H1 (cell line): ENCODE measurements around the gene UMODL1. TPM values are rescaled to one million over a fixed set of nuclear protein-coding genes. Genes with fewer than 3 reads are reported as not detected.
A peak's percentile ranks its signal among the peaks of the same experiment; 100 is the strongest.

Source experiments
- CTCF ChIA-PET: fragments of 300-600 bp; sonication (Branson Sonifier 250); formaldehyde crosslinking; loops from one replicate; lab custom pipeline; 2021; ENCODE audit not compliant: partially characterized antibody; lab: Charles Lee
- POLR2A ChIA-PET: fragments of 300-600 bp; sonication (Branson Sonifier 250); formaldehyde crosslinking; loops from one replicate; lab custom pipeline; 2021; ENCODE audit warnings: inconsistent platforms; ENCODE audit not compliant: partially characterized antibody; lab: Charles Lee
- DNase-seq, 2 experiments: peaks; one replicate each; pipeline versions ENCODE4 v3.0.0 to v3.0.0-alpha.2; 2010 to 2022; ENCODE audit warnings: low spot score in 2 of 2, low read depth in 1 of 2, mixed read lengths in 1 of 2
- FAIRE-seq: peaks from 2 replicates; lab custom pipeline; 2011; peaks lifted over from hg19 to GRCh38; lab: Jason Lieb, UNC
- H2AFZ ChIP-seq: 2 replicates; pipeline ENCODE4 v1.8.1; 2012; ENCODE audit warnings: low read length, inconsistent platforms
- H2AK5ac ChIP-seq: 2 replicates; pipeline ENCODE4 v1.6.1; 2013; ENCODE audit warnings: low read depth, low read length
- H2BK120ac ChIP-seq: replicated peaks from 2 replicates; pipeline ENCODE3; 2013; ENCODE audit warnings: low read depth, low read length, inconsistent platforms
- H2BK12ac ChIP-seq: 2 replicates; pipeline ENCODE4 v1.6.1; 2013; ENCODE audit warnings: low read depth, low read length
- H2BK15ac ChIP-seq: 2 replicates; pipeline ENCODE4 v1.6.1; 2013; ENCODE audit warnings: low read length
- H2BK20ac ChIP-seq: 2 replicates; pipeline ENCODE4 v1.6.1; 2013; ENCODE audit warnings: low read length
- H2BK5ac ChIP-seq: 2 replicates; pipeline ENCODE4 v1.6.1; 2013; ENCODE audit warnings: low read depth, low read length
- H3K14ac ChIP-seq: 2 replicates; pipeline ENCODE4 v1.6.1; 2013; ENCODE audit warnings: inconsistent platforms; ENCODE audit not compliant: insufficient read length
- H3K18ac ChIP-seq: 2 replicates; pipeline ENCODE4 v1.6.1; 2013; ENCODE audit warnings: low read length; ENCODE audit errors: extremely low read depth
- H3K23ac ChIP-seq: 2 replicates; pipeline ENCODE4 v1.6.1; 2013; ENCODE audit warnings: inconsistent platforms; ENCODE audit not compliant: insufficient read length
- H3K23me2 ChIP-seq: 2 replicates; pipeline ENCODE4 v1.6.1; 2013; ENCODE audit warnings: low read depth, low read length
- H3K27ac ChIP-seq: 2 replicates; pipeline ENCODE4 v1.6.1; 2011; ENCODE audit warnings: low read depth, low read length, inconsistent platforms
- H3K27me3 ChIP-seq, 4 experiments: replicated peaks in 1 of 4; 1 replicate in 1 of 4; 2 replicates in 3 of 4; pipeline versions ENCODE4 v1.6.1 to v1.8.1; 2011 to 2013; ENCODE audit warnings: low read length in 3 of 4, mild to moderate bottlenecking in 3 of 4, inconsistent platforms in 2 of 4, mixed read lengths in 2 of 4, moderate library complexity in 1 of 4; ENCODE audit not compliant: control insufficient read depth in 3 of 4, insufficient read depth in 3 of 4; ENCODE audit errors: extremely low read depth in 1 of 4
- H3K36me3 ChIP-seq, 4 experiments: 2 replicates each; pipeline versions ENCODE4 v1.6.1 to v1.8.1; 2011 to 2013; ENCODE audit warnings: mild to moderate bottlenecking in 4 of 4, low read length in 3 of 4, moderate library complexity in 2 of 4, control low read depth in 1 of 4, inconsistent platforms in 1 of 4; ENCODE audit not compliant: insufficient read depth in 4 of 4, control insufficient read depth in 2 of 4
- H3K4ac ChIP-seq: replicated peaks from 2 replicates; pipeline ENCODE3; 2013; ENCODE audit warnings: low read length, low read depth, mixed read lengths, inconsistent platforms; ENCODE audit not compliant: insufficient read length
- H3K4me1 ChIP-seq, 4 experiments: replicated peaks in 1 of 4; 1 replicate in 1 of 4; 2 replicates in 3 of 4; pipeline versions ENCODE4 v1.6.1 to v1.8.1; 2011 to 2013; ENCODE audit warnings: low read length in 3 of 4, inconsistent platforms in 2 of 4, mixed read lengths in 1 of 4; ENCODE audit not compliant: insufficient read depth in 4 of 4, control insufficient read depth in 3 of 4
- H3K4me2 ChIP-seq, 2 experiments: 2 replicates each; pipeline versions ENCODE4 v1.6.1 to v1.8.1; 2011 to 2013; ENCODE audit warnings: low read depth in 2 of 2, low read length in 2 of 2, control low read depth in 1 of 2, inconsistent platforms in 1 of 2, mild to moderate bottlenecking in 1 of 2; ENCODE audit not compliant: insufficient read depth in 1 of 2
- H3K4me3 ChIP-seq, 4 experiments: fragments of 200-600, 300-600 bp in 1 of 4; sonication (generic), shearing (Covaris generic), sonication (Bioruptor Twin) in 1 of 4; 2 replicates each; pipeline versions ENCODE4 v1.5.1 to v1.8.1; 2011 to 2016; ENCODE audit warnings: low read length in 4 of 4, low read depth in 3 of 4, control low read depth in 2 of 4, inconsistent platforms in 2 of 4, mild to moderate bottlenecking in 2 of 4, mixed read lengths in 1 of 4, moderate library complexity in 1 of 4; ENCODE audit not compliant: insufficient read depth in 2 of 4; ENCODE audit errors: extremely low read depth in 1 of 4
- H3K56ac ChIP-seq: replicated peaks from 2 replicates; pipeline ENCODE3; 2013; ENCODE audit warnings: low read depth, mild to moderate bottlenecking, mixed read lengths, low read length, inconsistent platforms; ENCODE audit not compliant: insufficient read length
- H3K79me1 ChIP-seq: 2 replicates; pipeline ENCODE4 v1.6.1; 2013; ENCODE audit warnings: low read depth, low read length, control low read depth
- H3K79me2 ChIP-seq, 2 experiments: 2 replicates each; pipeline versions ENCODE4 v1.6.1 to v1.8.1; 2012 to 2013; ENCODE audit warnings: low read length in 2 of 2, mild to moderate bottlenecking in 2 of 2, inconsistent platforms in 1 of 2; ENCODE audit not compliant: insufficient read depth in 2 of 2, control insufficient read depth in 1 of 2
- H3K9ac ChIP-seq, 4 experiments: replicated peaks in 1 of 4; 1 replicate in 1 of 4; 2 replicates in 3 of 4; pipeline versions ENCODE4 v1.6.1 to v1.8.1; 2011 to 2013; ENCODE audit warnings: low read depth in 3 of 4, low read length in 3 of 4, control low read depth in 2 of 4, mild to moderate bottlenecking in 2 of 4, moderate library complexity in 2 of 4, inconsistent platforms in 1 of 4; ENCODE audit errors: extremely low read depth in 1 of 4
- H3K9me3 ChIP-seq, 2 experiments: 2 replicates each; pipeline versions ENCODE4 v1.6.1 to v1.8.1; 2012 to 2013; ENCODE audit warnings: mild to moderate bottlenecking in 2 of 2, moderate library complexity in 2 of 2, control low read depth in 1 of 2, inconsistent platforms in 1 of 2, low read depth in 1 of 2, low read length in 1 of 2, mixed read lengths in 1 of 2; ENCODE audit not compliant: insufficient read depth in 2 of 2
- H4K20me1 ChIP-seq, 2 experiments: replicated peaks in 1 of 2; 2 replicates each; pipeline versions ENCODE3 to v1.8.1; 2011 to 2013; ENCODE audit warnings: inconsistent platforms in 2 of 2, low read length in 2 of 2, mild to moderate bottlenecking in 1 of 2; ENCODE audit not compliant: insufficient read depth in 2 of 2, control insufficient read depth in 1 of 2
- H4K5ac ChIP-seq: 2 replicates; pipeline ENCODE4 v1.6.1; 2013; ENCODE audit warnings: low read length, low read depth, mixed read lengths, inconsistent platforms; ENCODE audit not compliant: insufficient read length
- H4K8ac ChIP-seq: 2 replicates; pipeline ENCODE4 v1.8.0; 2013; ENCODE audit warnings: mild to moderate bottlenecking, moderate library complexity, low read length, inconsistent platforms; ENCODE audit not compliant: insufficient read depth; ENCODE audit errors: extremely low read depth
- H4K91ac ChIP-seq: replicated peaks from 2 replicates; pipeline ENCODE3; 2013; ENCODE audit warnings: low read length, mixed read lengths, inconsistent platforms; ENCODE audit not compliant: insufficient read length
- CTBP2 ChIP-seq: IDR thresholded peaks from 2 replicates; pipeline ENCODE4 v1.7.0; 2011; ENCODE audit warnings: borderline replicate concordance, mild to moderate bottlenecking, moderate library complexity, mixed read lengths, low read length; ENCODE audit not compliant: insufficient read depth, insufficient read length
- GTF2F1 ChIP-seq: IDR thresholded peaks from 2 replicates; pipeline ENCODE4 v1.6.1; 2012; ENCODE audit warnings: low read depth, low read length, improper control_type of control experiment, borderline replicate concordance
- JUND ChIP-seq: IDR thresholded peaks from 2 replicates; pipeline ENCODE4 v1.6.1; 2011; ENCODE audit warnings: mild to moderate bottlenecking, improper control_type of control experiment, low read length
- KDM4A ChIP-seq: IDR thresholded peaks from one replicate; pipeline ENCODE4 v1.7.1; 2012; ENCODE audit warnings: low read depth, mild to moderate bottlenecking, moderate library complexity, low read length, inconsistent platforms; ENCODE audit not compliant: severe bottlenecking
- NANOG ChIP-seq: IDR thresholded peaks from 2 replicates; pipeline ENCODE4 v1.6.1; 2011; ENCODE audit warnings: low read length, low read depth, mild to moderate bottlenecking, inconsistent platforms; ENCODE audit not compliant: insufficient read depth, poor library complexity, severe bottlenecking
- POU5F1 ChIP-seq: IDR thresholded peaks from 2 replicates; pipeline ENCODE4 v1.6.1; 2011; ENCODE audit warnings: low read depth, mild to moderate bottlenecking, low read length, moderate library complexity
- SP2 ChIP-seq: IDR thresholded peaks from 2 replicates; pipeline ENCODE4 v1.6.1; 2012; ENCODE audit warnings: mild to moderate bottlenecking, low read length, inconsistent platforms
- WGBS, 2 experiments: shearing (Covaris generic) in 1 of 2; methylation state at CpG; one replicate each; pipeline versions ENCODE4 v1.1.6 to v1.1.7; 2013 to 2015; ENCODE audit warnings: low lambda C conversion rate in 2 of 2, mixed read lengths in 2 of 2, inconsistent platforms in 1 of 2, low coverage in 1 of 2, missing lambda C conversion rate in 1 of 2; ENCODE audit not compliant: insufficient replicate concordance in 2 of 2, insufficient coverage in 1 of 2, insufficient read length in 1 of 2; ENCODE audit errors: extremely low coverage in 1 of 2, missing lambda C conversion rate in 1 of 2; 5-methylcytosine and 5-hydroxymethylcytosine counted together
- polyA plus RNA-seq, 7 experiments: library from polyadenylated mRNA; depleted of rRNA in 3 of 7; stranded (reverse) in 5 of 7; unstranded in 2 of 7; fragments of >200 nt in 5 of 7; fragments of 200-250 nt in 2 of 7; gene quantifications; 1 replicate in 5 of 7; 2 replicates in 1 of 7; 4 replicates in 1 of 7; pipeline versions ENCODE4 v1.2.1 to v1.2.3, GENCODE V29; 2011 to 2013; ENCODE audit warnings: missing spikeins in 2 of 7, mixed read lengths in 2 of 7
- total RNA-seq: library from RNA; stranded (reverse); fragmentation: NEBNext Ultra II Directional; extraction: Animal tissue kit (Norgen Biotek cat#: 25700); gene quantifications from 2 replicates; pipeline ENCODE4 v1.2.1, GENCODE V29; 2021
- TF ChIP-seq, protein P1 (sequence below): IDR thresholded peaks from 2 replicates; pipeline ENCODE4 v1.6.1; 2012; ENCODE audit warnings: inconsistent platforms

The UMODL1 gene
- total and polyA plus RNA-seq, 2 of the 8 experiments (the other 6 are each of a cell fraction or from before 2014, with no cell fraction given), result not detected

DNA sequence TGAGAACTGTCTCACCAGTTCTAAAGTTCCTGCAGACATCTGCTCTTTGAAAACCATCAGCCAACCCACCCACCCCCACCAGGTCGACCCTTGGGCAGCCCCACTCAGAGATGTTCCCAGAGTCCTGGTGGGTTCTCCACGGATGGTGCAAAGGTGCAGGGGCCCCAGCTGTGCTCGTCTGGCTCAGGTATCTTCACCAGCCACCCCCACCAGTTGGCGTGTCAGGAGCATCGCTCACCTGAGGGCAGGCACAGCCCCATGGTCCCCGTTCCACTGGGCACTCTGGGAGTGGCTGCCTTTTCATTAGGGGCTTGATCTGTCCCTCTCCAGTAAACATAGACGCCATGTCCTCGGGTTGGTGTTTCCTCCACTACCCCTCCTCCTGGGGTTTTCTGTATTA lies 70.5 kb downstream of the UMODL1 start:
- 90% methylated on average over 8 of the region's 8 CpGs; no CpG with 5 or more reads in 1 of the 2 experiments for WGBS, 2 experiments
- H3K4me2 ChIP-seq, result no peak overlapping the region

More for the DNA sequence above, 70.5 kb downstream of the UMODL1 start:
- no peak overlapping the region for H2BK5ac ChIP-seq
- no peak overlapping the region for H4K8ac ChIP-seq
- H2AK5ac ChIP-seq, result 0 out of 2 replicates have a peak overlapping the region, but pooled peaks have one; percentile 53
- H2BK20ac ChIP-seq, result no peak overlapping the region
- ChIA-PET CTCF (interaction anchor here (1.1 kb wide), 1 partner anchor 117 kb away, joined by 4 read pairs; no protein-coding TSS in a partner anchor), POLR2A (no interaction called here)
- no peak overlapping the region for H2BK15ac ChIP-seq
- no peak overlapping the region for H3K23ac ChIP-seq
- no peak overlapping the region for H4K91ac ChIP-seq
- H4K20me1 ChIP-seq, result peaks cover 0 to 2% of the 10 kb centered on the region in 2 experiments
- no peak overlapping the region for H4K5ac ChIP-seq
- no peak overlapping the region for H3K4ac ChIP-seq
- no peaks in the 10 kb centered on the region for H3K4me1 ChIP-seq
- no peak overlapping the region for H2AFZ ChIP-seq
- H3K23me2 ChIP-seq, result peaks cover 6% of the 10 kb centered on the region; the same call in 1 of the 2 replicates
- H2BK120ac ChIP-seq, result no peak overlapping the region
- no peak overlapping the region for H3K27ac ChIP-seq
- TF ChIP-seq NANOG, result no peak
- TF ChIP-seq SP2, result no peak
- no peak for TF ChIP-seq POU5F1
- TF ChIP-seq, protein P1, sequence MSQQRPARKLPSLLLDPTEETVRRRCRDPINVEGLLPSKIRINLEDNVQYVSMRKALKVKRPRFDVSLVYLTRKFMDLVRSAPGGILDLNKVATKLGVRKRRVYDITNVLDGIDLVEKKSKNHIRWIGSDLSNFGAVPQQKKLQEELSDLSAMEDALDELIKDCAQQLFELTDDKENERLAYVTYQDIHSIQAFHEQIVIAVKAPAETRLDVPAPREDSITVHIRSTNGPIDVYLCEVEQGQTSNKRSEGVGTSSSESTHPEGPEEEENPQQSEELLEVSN, result no peak
- TF ChIP-seq KDM4A, result no peak
- no peak for TF ChIP-seq JUND
- TF ChIP-seq GTF2F1, result no peak
- no peak for TF ChIP-seq CTBP2
- no peak overlapping the region for H3K14ac ChIP-seq
- FAIRE-seq (no peak), DNase-seq (no peak)
- H3K9me3 ChIP-seq, result no peaks in the 10 kb centered on the region
- no peak overlapping the region for H3K56ac ChIP-seq
- no peak overlapping the region for H3K4me3 ChIP-seq
- H3K79me2 ChIP-seq, result no peaks in the 10 kb centered on the region
- H3K36me3 ChIP-seq, result no peaks in the 10 kb centered on the region
- H2BK12ac ChIP-seq, result no peak overlapping the region
- no peak overlapping the region for H3K18ac ChIP-seq
- H3K79me1 ChIP-seq, result no peaks in the 10 kb centered on the region
- H3K27me3 ChIP-seq, result no peaks in the 10 kb centered on the region; a peak in 1 of 7 replicates
- H3K9ac ChIP-seq, result no peak overlapping the region
